ENCODE data around the gene SFXN4. TPM values are rescaled to one million over a fixed set of nuclear protein-coding genes. Genes with fewer than 3 reads are reported as not detected.

Gene SFXN4
- total and polyA plus RNA-seq, 9 donors: 11.8 to 54.9 (median 18.9) TPM

GRCh38 chr10:119177708-119178371 lies 12.3 kb upstream of the SFXN4 start:
- Histone ChIP-seq H3K4me1 (ENCODE audit: insufficient read depth) (peaks cover 2% of the 10 kb centered on the region), H3K9me3 (no peaks in the 10 kb centered on the region), H3K27ac (peak overlapping the region in 1 of 2 donors; percentile 90), H3K4me3 (peak overlapping the region; percentile 62), H3K27me3 (no peaks in the 10 kb centered on the region), H3K36me3 (no peaks in the 10 kb centered on the region)
- 5 to 13% (median 8%) methylated on average over 21 of the region's 21 CpGs for WGBS, 3 donors
- DNase-seq: no peak
- TF ChIP-seq POLR2A (IDR thresholded peaks at IDR 0.05) (no peak), EP300 (IDR thresholded peaks at IDR 0.05) (no peak), CTCF (IDR thresholded peaks at IDR 0.05) (no peak)
- intact Hi-C loops (cut with DNase I): no loop called here

GRCh38 chr10:119176166-119176565 lies 10.7 kb upstream of the SFXN4 start:
- TF ChIP-seq CTCF (IDR thresholded peaks at IDR 0.05) (no peak), POLR2A (IDR thresholded peaks at IDR 0.05) (no peak), EP300 (IDR thresholded peaks at IDR 0.05) (no peak)
- H3K9me3 ChIP-seq: no peaks in the 10 kb centered on the region
- peaks cover 2% of the 10 kb centered on the region for H3K4me1 ChIP-seq (ENCODE audit: insufficient read depth)
- 90 to 95% (median 94%) methylated on average over 6 of the region's 6 CpGs for WGBS, 3 donors
- no peak overlapping the region for H3K27ac ChIP-seq
- H3K4me3 ChIP-seq: no peak overlapping the region
- no peaks in the 10 kb centered on the region for H3K27me3 ChIP-seq
- DNase-seq: no peak
- intact Hi-C loops (cut with DNase I): no loop called here
- no peaks in the 10 kb centered on the region for H3K36me3 ChIP-seq

GRCh38 chr10:119174109-119174508 lies 8.6 kb upstream of the SFXN4 start:
- no peaks in the 10 kb centered on the region for H3K27me3 ChIP-seq
- TF ChIP-seq EP300 (IDR thresholded peaks at IDR 0.05) (no peak), CTCF (IDR thresholded peaks at IDR 0.05) (no peak), POLR2A (IDR thresholded peaks at IDR 0.05) (no peak)
- H3K4me1 ChIP-seq (ENCODE audit: insufficient read depth): peaks cover 2% of the 10 kb centered on the region
- intact Hi-C loops (cut with DNase I): no loop called here
- DNase-seq: no peak
- H3K4me3 ChIP-seq: no peak overlapping the region
- H3K9me3 ChIP-seq: no peaks in the 10 kb centered on the region
- 62 to 80% (median 70%) methylated on average over 2 of the region's 2 CpGs for WGBS, 3 donors
- no peaks in the 10 kb centered on the region for H3K36me3 ChIP-seq
- no peak overlapping the region for H3K27ac ChIP-seq

GRCh38 chr10:119167041-119167440 lies 1.5 kb upstream of the SFXN4 start:
- H3K4me1 ChIP-seq (ENCODE audit: insufficient read depth): peaks cover 2% of the 10 kb centered on the region
- no peaks in the 10 kb centered on the region for H3K27me3 ChIP-seq
- DNase-seq: no peak
- no peak overlapping the region for H3K27ac ChIP-seq
- no peaks in the 10 kb centered on the region for H3K36me3 ChIP-seq
- WGBS, 3 donors: 77 to 80% (median 78%) methylated on average over 8 of the region's 8 CpGs
- no peak for TF ChIP-seq EP300 (IDR thresholded peaks at IDR 0.05)
- no peak for TF ChIP-seq CTCF (IDR thresholded peaks at IDR 0.05)
- TF ChIP-seq POLR2A (IDR thresholded peaks at IDR 0.05): no peak
- no peak overlapping the region for H3K4me3 ChIP-seq
- intact Hi-C loops (cut with DNase I): loop anchor here in 1 of 4 donors (10.0 kb wide), 1 partner anchor 62 kb away; the partner anchor contains the start of gene DENND10
- H3K9me3 ChIP-seq: no peaks in the 10 kb centered on the region

All from ovary (tissue), 9 donors.